Motor neuron (in vitro differentiated cells): Measurements from ENCODE around the gene PWP1. TPM values are rescaled to one million over a fixed set of nuclear protein-coding genes. Genes with fewer than 3 reads are reported as not detected.

Experiments used
- ATAC-seq, 8 experiments: fragments of 200-7000 bp; cut with Tn5 transposase; replicated peaks in 6 of 8; 2 replicates each; pipeline ENCODE4 v1.8.0; 2021; ENCODE audit warnings: mild to moderate bottlenecking in 8 of 8, moderate library complexity in 8 of 8
- H3K27ac ChIP-seq, 2 donors: fragments of 250-450 bp; sonication (Bioruptor Pico); 2 replicates each; pipeline ENCODE4 v1.9.0; 2021; ENCODE audit warnings: antibody characterized with exemption in 2 of 2, mild to moderate bottlenecking in 2 of 2, moderate library complexity in 1 of 2
- H3K4me1 ChIP-seq, 2 donors: fragments of 250-450 bp; sonication (Bioruptor Pico); replicated peaks in 1 of 2; 2 replicates each; pipeline ENCODE4 v1.6.1; 2021; ENCODE audit warnings: antibody characterized with exemption in 2 of 2, mild to moderate bottlenecking in 2 of 2, moderate library complexity in 1 of 2
- H3K4me3 ChIP-seq, 5 donors: fragments of 250-450 bp; sonication (Bioruptor Pico); 2 replicates each; pipeline ENCODE4 v1.9.0; 2021; ENCODE audit warnings: antibody characterized with exemption in 5 of 5, mild to moderate bottlenecking in 5 of 5, moderate library complexity in 4 of 5
- WGBS, 10 experiments: fragments of 450-650 bp; shearing (Covaris generic); methylation state at CpG; one replicate each; pipeline ENCODE4 v1.0.0; 2022; 5-methylcytosine and 5-hydroxymethylcytosine counted together
- in situ Hi-C, 9 experiments: fragments of 400-800 bp; cut with MboI; loops; one replicate each; pipeline ENCODE4 v1.15.0; 2021; ENCODE audit warnings: low sequenced_read_pairs in 9 of 9, low pct_unique_long_range_greater_than_20kb in 2 of 9; ENCODE audit not compliant: unreplicated experiment in 9 of 9
- total RNA-seq, 8 experiments: library from RNA; unstranded; fragments of 300-600 nt; gene quantifications; 2 replicates each; pipeline versions ENCODE4 v1.2.3 to v1.2.4, GENCODE V29; 2022

PWP1 gene
- total RNA-seq, 8 experiments from 2014 or later: 27.5 to 46.4 (median 39.4) TPM

DNA sequence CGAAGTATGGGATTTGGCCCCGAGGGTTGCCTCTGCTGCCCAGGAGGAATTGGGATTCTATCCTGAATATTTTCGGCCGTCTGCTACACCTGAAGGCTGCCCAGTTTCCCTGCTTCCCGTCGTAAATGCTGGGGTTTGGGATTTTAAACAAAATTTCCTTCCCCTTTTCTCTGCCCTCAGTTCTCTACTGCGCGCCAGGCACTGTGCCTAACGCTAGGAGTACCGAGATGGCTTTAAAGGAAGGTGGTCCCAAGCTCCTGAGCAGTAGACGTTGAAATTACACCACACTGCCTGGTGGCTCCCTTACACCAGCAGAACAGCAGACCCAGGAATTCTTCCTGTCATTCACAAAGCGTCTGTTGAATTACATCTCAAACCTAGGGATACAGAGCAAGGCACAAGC, 75.9 kb downstream of the PWP1 start:
- 0 to 12% (median 0%) methylated on average over 2 to 11 of the region's 12 CpGs for WGBS, 10 experiments

More for the DNA sequence above, 75.9 kb downstream of the PWP1 start:
- peak; percentile 0 to 39 (median 25) for ATAC-seq
- peaks cover 2 to 10% of the 10 kb centered on the region in 2 donors for H3K4me1 ChIP-seq
- in situ Hi-C loops: loop anchor here in 1 of 9 experiments (25.0 kb wide), 1 partner anchor 126 kb away; no protein-coding TSS in a partner anchor
- H3K4me3 ChIP-seq: peak overlapping the region; percentile 68 to 81 (median 75)
- H3K27ac ChIP-seq: peak overlapping the region; percentile 44 to 49

Other genes starting within 250 kb of the PWP1 start
- 10 to 100 TPM; 20.3 to 45.4 (median 31.3) TPM for gene PRDM4, start 75.3 kb downstream of the PWP1 start, total RNA-seq
- under 1 TPM in 2 of 8 experiments, not detected in 6; 0.08 to 0.43 TPM for gene ASCL4, start 88.9 kb downstream of the PWP1 start, total RNA-seq